HK-2 (cell line): ENCODE data around the gene RESF1.

Source experiments
- DNase-seq: peaks from one replicate; pipeline ENCODE4 v3.0.0-alpha.2; 2018; ENCODE audit not compliant: unreplicated experiment

Gene RESF1

GRCh38 chr12:31958569-31959160 is 550 bp upstream of the RESF1 start:
- DNase-seq: no peak

- DNase-seq: peak; percentile 59
Observed at GRCh38 chr12:31959701-31960391, 631 bp downstream of the RESF1 start.

GRCh38 chr12:31961137-31961536 is 1.9 kb downstream of the RESF1 start:
- DNase-seq: peak; percentile 12

- DNase-seq: no peak
Observed at GRCh38 chr12:31962076-31962475, 2.9 kb downstream of the RESF1 start.

- DNase-seq: no peak
Observed at GRCh38 chr12:31964280-31964679, 5.1 kb downstream of the RESF1 start.

- DNase-seq: no peak
Observed at GRCh38 chr12:31965090-31965489, 5.9 kb downstream of the RESF1 start.

- no peak for DNase-seq
Observed at GRCh38 chr12:31966558-31967205, 7.5 kb downstream of the RESF1 start.

- DNase-seq: no peak
Observed at GRCh38 chr12:31967539-31967938, 8.3 kb downstream of the RESF1 start.

- no peak for DNase-seq
Observed at GRCh38 chr12:31970199-31970598, 11.0 kb downstream of the RESF1 start.

- no peak for DNase-seq
Observed at GRCh38 chr12:31973818-31974217, 14.6 kb downstream of the RESF1 start.

GRCh38 chr12:31974673-31975072 is 15.5 kb downstream of the RESF1 start:
- DNase-seq: no peak

GRCh38 chr12:31984806-31985591 is 25.8 kb downstream of the RESF1 start:
- no peak for DNase-seq

- no peak for DNase-seq
Observed at GRCh38 chr12:31985832-31986231, 26.6 kb downstream of the RESF1 start.

GRCh38 chr12:31989571-31990362 is 30.6 kb downstream of the RESF1 start:
- DNase-seq: no peak

- no peak for DNase-seq
Observed at GRCh38 chr12:31991146-31991545, 31.9 kb downstream of the RESF1 start.

GRCh38 chr12:31991815-31992214 is 32.6 kb downstream of the RESF1 start:
- DNase-seq: no peak

GRCh38 chr12:31999692-32000091 is 40.5 kb downstream of the RESF1 start:
- no peak for DNase-seq

- no peak for DNase-seq
Observed at GRCh38 chr12:32000373-32001005, 41.3 kb downstream of the RESF1 start.

- DNase-seq: no peak
Observed at GRCh38 chr12:32002848-32003493, 43.8 kb downstream of the RESF1 start.

GRCh38 chr12:32003654-32004053 is 44.4 kb downstream of the RESF1 start:
- DNase-seq: no peak
